Measurements from ENCODE around the gene LTV1.
"Not testable (repeated sequence)": the region's sequence is repeated elsewhere in the genome, so short reads cannot be mapped to it uniquely, and the experiment has no call there.

Gene LTV1

DNA sequence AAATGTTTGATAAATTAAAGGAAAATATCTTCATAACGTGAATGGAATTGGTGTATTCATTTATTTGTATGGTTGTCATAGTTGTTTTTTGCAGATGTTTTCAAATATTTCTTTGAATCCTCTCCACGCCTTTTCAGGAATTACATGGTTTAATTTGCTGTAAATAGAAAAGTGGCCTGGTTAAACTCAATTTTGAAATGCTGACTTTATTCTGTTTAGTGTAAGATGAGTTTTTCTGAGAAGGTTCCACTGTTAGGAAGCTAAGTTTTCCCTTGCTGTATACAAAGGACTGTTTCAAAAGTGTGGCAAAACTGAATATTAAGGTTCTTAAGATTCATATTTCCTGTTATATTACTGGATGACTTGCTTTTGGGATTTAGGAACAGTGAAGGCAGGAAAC is 20.6 kb downstream of the LTV1 start:
- no peak overlapping the region for H3K4me3 ChIP-seq (ENCODE audit: low read length)
- no peak for TF ChIP-seq ZNF274 (IDR thresholded peaks at IDR 0.05; ENCODE audit: low read depth, low read length)

DNA sequence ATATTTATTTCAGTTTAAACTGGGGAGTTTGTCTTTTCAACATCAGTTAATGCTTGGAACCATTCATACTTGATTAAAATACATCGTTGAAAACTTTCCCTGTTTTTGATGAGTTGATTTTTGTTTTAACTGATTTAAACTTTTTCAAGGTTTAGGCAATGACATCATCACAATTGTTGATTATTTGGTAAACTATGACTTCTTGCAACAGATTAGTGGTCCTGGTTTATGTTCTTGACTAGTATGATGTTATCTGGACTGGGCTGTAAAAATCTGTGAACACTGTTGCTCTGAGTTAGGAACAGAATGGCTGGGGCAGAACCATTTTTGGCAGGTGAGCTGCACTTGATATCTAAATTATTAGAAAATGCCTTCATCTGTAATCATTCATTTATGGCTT is 21.1 kb downstream of the LTV1 start, which contains the start of gene ZC2HC1B:
Gene ZC2HC1B (plus strand): TSS at position 241 of the 400 bp plus-strand sequence. CDS start 66 bp downstream, at position 307.
- no peak for TF ChIP-seq ZNF274 (IDR thresholded peaks at IDR 0.05; ENCODE audit: low read depth, low read length)
- no peak within 1 kb of the TSS for H3K4me3 ChIP-seq (ENCODE audit: low read length)

DNA sequence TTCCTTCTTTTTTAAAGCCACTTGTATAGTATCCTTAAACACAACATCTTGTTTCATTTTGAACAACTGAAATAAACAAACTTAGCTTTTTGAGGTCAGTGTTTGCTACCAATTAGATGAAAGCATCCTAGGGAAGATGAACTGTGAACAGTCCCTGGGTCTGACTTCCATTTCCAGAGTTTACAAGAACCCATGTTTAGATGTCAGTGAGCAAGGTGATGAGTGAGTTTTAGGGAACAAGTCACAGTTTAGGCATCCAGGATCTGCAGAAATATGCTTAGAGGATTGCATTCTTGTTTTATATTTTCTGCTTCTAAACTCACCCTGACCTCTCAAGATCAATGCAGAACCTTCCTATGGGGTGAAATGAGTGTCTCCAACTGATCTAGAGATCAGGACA is 24.1 kb downstream of the LTV1 start:
- TF ChIP-seq ZNF274 (IDR thresholded peaks at IDR 0.05; ENCODE audit: low read depth, low read length): no peak
- no peak overlapping the region for H3K4me3 ChIP-seq (ENCODE audit: low read length)

DNA sequence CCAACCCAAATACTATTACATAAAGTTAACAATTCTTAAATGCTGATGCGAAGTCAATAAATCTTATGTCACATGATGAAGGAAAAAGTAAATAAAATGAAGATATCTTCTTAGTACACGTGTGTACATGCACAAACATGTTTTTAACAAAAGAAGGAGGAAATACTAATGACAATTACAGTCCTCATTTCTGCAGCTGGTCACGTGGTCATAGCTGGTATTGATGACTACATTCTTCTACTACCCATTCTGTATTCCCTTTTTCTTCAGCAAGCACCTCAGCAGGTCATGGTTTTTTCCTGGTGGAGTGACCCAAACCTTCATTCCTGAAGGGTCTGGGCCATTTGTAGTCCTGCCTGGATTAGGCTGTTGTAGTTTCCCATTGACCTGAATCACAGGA is 25.7 kb downstream of the LTV1 start:
- H3K4me3 ChIP-seq (ENCODE audit: low read length): not testable (repeated sequence)

DNA sequence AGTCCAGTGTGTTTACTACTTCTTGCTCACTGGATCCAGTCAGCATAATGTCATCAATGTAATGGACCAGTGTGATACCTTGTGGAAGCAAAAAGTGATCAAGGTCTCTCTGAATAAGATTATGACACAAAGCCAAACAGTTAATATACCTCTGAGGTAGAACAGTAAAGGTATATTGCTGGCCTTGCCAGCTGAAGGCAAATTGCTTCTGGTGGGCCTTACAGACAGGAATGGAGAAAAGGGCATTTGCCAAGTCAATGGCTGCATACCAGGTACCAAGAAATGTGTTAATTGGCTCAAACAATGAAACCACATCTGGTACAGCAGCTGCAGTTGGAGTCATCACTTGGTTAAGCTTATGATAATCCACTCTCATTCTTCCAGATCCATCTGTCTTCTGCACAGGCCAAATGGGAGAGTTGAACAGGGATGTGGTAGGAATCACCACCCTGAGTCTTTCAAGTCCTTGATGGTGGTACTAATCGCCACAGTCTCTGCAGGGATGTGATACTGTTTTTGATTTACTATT is 28.1 kb downstream of the LTV1 start:
- H3K4me3 ChIP-seq (ENCODE audit: low read length): not testable (repeated sequence)

DNA sequence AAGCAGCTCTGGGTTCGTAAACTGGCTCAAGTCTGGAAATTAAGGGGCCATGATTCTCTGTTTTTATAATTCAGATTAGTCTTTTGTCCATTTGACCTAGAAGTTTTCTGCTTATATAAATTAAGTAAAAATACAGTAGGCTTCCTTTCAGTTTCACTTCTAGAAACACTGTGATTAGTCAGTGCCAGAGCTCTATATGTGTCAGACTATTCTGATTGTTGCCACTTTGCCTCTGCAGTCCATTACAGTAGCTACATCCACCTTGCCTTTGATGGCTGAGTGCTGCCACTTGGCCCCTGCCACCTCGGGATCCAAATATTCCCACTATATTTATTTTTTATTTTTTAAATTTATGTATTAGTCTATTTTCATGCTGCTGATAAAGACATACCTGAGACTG is 29.1 kb downstream of the LTV1 start:
- no peak overlapping the region for H3K4me3 ChIP-seq (ENCODE audit: low read length)
- no peak for TF ChIP-seq ZNF274 (IDR thresholded peaks at IDR 0.05; ENCODE audit: low read depth, low read length)

DNA sequence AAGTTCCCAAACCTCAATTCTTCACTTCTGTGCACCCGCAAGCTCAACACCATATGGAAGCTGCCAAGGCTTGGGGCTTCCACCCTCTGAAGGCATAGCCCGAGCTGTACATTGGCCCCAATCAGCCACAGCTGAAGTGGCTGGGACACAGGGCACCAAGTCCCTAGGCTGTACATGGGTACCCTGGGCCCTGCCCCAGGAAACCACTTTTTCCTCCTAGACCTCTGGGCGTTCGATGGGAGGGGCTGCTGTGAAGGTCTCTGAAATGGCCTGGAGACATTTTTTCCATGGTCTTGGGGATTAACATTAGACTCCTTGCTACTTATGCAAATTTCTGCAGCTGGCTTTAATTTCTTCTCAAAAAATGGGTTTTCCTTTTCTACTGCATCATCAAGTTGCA is 30.5 kb downstream of the LTV1 start:
- not testable (repeated sequence) for H3K4me3 ChIP-seq (ENCODE audit: low read length)

DNA sequence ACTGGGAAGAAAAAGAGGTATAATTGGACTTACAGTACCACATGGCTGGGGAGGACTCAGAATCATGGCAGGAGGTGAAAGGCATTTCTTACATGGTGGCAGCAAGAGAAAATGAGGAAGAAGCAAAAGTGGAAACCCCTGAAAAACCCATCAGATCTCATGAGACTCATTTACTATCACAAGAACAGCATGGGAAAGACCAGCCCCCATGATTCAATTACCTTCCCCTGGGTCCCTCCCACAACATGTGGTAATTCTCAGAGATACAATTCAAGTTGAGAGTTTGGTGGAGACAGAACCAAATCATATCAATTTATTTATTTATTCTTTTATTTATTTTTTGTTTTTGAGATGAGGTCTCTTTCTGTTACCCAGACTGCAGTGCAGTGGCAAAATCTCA is 31.4 kb downstream of the LTV1 start:
- not testable (repeated sequence) for H3K4me3 ChIP-seq (ENCODE audit: low read length)

DNA sequence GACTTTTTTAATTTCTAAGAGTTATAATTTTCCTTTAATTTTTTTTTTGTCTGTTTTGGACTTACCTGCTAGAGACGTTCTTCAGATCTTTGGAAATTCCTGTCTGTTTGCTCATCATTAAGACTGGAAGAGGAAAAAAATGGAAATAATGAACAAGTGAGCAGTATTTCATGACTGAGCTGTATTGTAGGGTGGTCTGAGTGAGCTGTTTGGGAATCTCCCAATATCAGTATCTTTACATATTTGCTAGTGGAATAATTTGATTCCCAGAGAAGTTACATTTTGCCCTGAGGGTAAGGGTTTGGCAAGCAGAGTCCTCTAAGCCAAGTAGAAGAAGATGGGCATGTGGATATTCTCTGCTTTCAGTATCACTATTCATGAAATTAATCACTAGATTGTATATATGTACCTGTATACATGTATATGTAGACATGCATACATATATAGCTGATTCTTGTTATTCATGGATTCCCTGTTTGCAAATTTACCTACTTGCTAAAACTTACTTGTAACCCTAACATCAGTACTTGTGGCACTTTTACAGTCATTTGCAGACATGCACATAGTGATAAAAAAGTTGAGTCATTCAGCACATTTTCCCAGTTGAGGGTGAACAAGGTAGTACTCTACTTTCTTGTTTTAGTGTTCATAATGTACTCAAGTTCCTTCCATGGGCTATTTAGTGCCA is 34.6 kb downstream of the LTV1 start:
- TF ChIP-seq ZNF274 (IDR thresholded peaks at IDR 0.05; ENCODE audit: low read depth, low read length): no peak
- no peak overlapping the region for H3K4me3 ChIP-seq (ENCODE audit: low read length)

DNA sequence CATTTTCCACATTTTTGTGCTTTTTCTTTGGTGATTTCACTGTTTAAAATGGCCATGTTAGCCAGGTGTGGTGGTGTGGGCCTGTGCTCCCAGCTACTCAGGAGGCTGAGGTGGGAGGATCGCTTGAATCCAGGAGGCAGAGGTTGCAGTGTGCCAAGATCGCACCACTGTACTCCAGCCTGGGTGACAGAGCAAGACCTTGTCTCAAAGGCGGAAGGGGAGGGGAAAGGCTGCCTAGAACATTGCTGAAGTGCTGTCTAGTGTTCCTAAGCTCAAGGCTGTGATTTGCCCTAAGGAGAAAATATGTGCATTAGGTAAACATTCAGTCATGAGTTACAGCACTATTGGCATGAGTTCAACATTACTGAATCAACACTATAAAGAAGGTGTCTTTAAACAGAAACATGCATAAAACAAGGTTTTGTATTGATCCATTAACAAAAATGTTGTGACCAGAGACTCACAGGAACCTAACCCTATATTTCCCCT is 35.2 kb downstream of the LTV1 start:
- TF ChIP-seq ZNF274 (IDR thresholded peaks at IDR 0.05; ENCODE audit: low read depth, low read length): no peak
- H3K4me3 ChIP-seq (ENCODE audit: low read length): no peak overlapping the region

DNA sequence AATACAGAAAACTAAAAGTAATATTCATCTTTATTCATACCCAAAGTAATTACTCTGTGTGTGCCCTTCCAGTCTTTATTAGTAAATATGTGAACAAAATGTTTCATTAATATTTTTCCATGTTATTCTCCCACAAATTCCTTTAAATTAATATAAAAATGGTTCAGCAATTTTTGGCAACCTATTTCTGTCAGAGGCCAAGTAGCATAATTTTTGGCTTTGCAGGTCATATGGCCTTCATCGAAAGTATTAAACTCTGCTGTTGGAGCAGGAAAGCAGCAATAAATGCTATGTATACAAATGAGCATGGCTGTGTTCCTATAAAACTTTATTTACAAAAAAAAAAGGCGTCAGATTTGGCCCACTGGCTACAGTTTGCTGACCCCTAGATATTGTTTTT is 37.3 kb downstream of the LTV1 start:
- TF ChIP-seq ZNF274 (IDR thresholded peaks at IDR 0.05; ENCODE audit: low read depth, low read length): no peak
- no peak overlapping the region for H3K4me3 ChIP-seq (ENCODE audit: low read length)

DNA sequence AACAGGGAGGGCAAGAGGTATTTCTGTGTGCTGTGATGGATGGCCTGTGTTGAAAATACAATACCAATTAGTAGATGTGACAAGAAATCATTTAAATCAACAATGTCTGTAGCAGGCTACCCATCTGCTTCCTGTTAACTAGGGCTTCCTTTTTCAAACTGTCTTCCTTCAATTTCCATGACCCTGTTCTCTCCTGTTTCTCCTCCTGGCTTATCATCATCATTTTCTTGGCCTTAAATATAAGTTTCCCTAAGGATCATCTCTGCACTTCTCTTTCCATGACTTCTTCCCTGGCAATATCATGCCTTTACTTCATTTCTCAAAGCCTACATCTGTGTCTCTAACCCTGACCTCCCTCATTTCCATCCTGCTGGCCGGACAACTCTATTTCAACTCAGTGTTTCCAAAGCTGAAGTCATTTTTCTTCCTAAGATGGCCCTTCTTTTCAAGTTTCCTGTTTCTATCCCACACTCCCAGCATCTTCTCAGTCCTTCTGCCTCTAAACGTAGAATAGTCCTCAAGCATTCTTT is 39.3 kb downstream of the LTV1 start:
- TF ChIP-seq ZNF274 (IDR thresholded peaks at IDR 0.05; ENCODE audit: low read depth, low read length): no peak
- H3K4me3 ChIP-seq (ENCODE audit: low read length): no peak overlapping the region

DNA sequence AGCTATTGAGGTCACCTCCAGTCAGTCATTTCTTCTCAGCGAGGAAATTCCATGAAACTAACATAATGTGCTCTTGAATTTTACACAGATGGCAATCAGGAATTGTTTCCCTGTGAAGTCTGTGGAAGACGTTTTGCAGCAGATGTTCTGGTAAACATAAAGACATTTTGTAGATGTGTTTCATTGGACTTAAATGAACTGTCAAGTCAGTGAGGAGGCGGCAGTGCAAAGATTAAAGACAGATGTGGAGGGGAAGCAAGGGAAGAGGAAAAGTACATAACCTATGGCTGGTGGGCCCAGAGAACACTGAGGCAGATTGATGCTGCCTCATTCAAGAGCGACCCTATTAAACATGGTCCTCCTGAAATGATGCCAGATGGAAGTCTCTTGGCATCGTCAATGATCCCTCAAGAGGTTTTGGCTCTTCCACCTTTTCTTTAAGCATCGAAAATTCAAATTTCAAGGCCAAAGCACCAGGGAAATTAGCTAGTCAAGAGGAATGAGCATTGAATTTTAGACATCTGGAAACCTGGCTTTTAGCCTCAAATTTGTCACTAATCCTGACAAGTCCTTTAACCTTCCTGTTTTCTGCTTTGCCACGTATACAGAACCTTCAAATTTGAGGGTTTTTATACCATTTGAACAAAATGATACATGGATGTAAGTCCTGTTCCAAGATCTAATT is 41.2 kb downstream of the LTV1 start:
- TF ChIP-seq ZNF274 (IDR thresholded peaks at IDR 0.05; ENCODE audit: low read depth, low read length): no peak
- no peak overlapping the region for H3K4me3 ChIP-seq (ENCODE audit: low read length)

DNA sequence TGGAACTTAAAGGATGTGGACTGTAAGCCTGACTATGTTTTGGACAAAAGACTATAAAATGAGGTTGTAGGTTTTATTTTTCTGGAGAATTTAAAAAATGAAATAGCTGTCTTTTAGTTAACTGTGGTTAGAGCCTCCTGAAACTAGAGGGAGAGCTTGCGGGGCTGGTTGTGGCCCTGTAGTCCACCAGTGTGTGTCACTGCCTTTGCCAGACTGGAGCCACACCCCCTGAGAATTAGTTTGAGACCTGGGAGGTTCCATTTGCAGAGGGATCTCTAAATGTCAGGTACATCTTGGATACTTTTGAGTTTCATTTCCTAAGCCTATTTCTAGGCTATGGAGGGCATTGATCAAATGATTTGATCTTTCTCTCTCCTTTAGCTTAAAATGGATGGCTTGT is 42.0 kb downstream of the LTV1 start:
- TF ChIP-seq ZNF274 (IDR thresholded peaks at IDR 0.05; ENCODE audit: low read depth, low read length): no peak
- no peak overlapping the region for H3K4me3 ChIP-seq (ENCODE audit: low read length)

DNA sequence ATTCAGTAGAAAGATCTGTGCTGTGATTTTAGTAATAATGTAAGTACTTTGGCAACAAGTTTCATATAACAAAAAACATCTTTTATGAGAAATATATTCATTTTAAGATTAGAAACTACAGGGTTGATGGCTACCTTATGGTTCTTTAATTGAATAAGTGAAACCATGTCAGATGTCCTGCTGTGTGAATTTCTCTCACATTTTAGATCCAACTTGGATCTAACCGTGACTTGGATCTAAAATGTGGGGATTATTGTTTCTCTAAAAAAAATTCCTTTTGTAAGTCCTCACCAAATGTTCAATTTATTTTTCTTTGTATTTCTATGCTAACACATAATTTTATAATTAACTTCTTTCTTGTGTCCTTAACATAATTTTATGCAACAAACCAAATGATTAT is 51.5 kb downstream of the LTV1 start:
- no peak for TF ChIP-seq ZNF274 (IDR thresholded peaks at IDR 0.05; ENCODE audit: low read depth, low read length)
- H3K4me3 ChIP-seq (ENCODE audit: low read length): no peak overlapping the region

All from GM08714 (cell line).